DND-41 (cell line): ENCODE measurements around the gene EIF5.

ENCODE experiments used
- CTCF ChIP-seq: IDR thresholded peaks from 2 replicates; pipeline ENCODE4 v1.5.1; 2012; ENCODE audit warnings: borderline replicate concordance, low read length, moderate library complexity, mild to moderate bottlenecking; ENCODE audit not compliant: poor library complexity, severe bottlenecking; ENCODE audit errors: extremely low read depth
- EZH2 ChIP-seq: IDR thresholded peaks from 3 replicates; pipeline ENCODE4 v1.6.1; 2012; ENCODE audit warnings: borderline replicate concordance, low read depth, mild to moderate bottlenecking, moderate library complexity, low read length, inconsistent platforms; ENCODE audit not compliant: severe bottlenecking

- no peak for TF ChIP-seq EZH2
- TF ChIP-seq CTCF, result no peak
Measured at GRCh38 chr14:103304706-103305105, 29.3 kb upstream of the EIF5 start.
